GM21526 (cell line): ENCODE results near the gene PCDHB7.
"Not testable (repeated sequence)": the region's sequence is repeated elsewhere in the genome, so short reads cannot be mapped to it uniquely, and the experiment has no call there.

Experiments
- ATAC-seq: cut with Tn5 transposase; IDR thresholded peaks from one replicate; pipeline ENCODE4 v1.9.1; 2021; ENCODE audit warnings: moderate library complexity; ENCODE audit not compliant: unreplicated experiment, low FRiP score

Gene PCDHB7

GRCh38 chr5:141172381-141173204 lies at the start of gene PCDHB7:
Gene PCDHB7, plus strand, starts transcription at chr5:141172644. Its CDS starts 192 bp downstream, at chr5:141172836.
- ATAC-seq, result no peak

GRCh38 chr5:141123396-141124135 lies 48.9 kb upstream of the PCDHB7 start:
- not testable (repeated sequence) for ATAC-seq

GRCh38 chr5:141127305-141127704 lies 45.1 kb upstream of the PCDHB7 start:
- no peak for ATAC-seq

GRCh38 chr5:141135030-141135717 lies 37.3 kb upstream of the PCDHB7 start, which contains the start of gene PCDHB5:
Gene PCDHB5, plus strand, starts transcription at chr5:141135206. Its CDS starts 229 bp downstream, at chr5:141135435.
- ATAC-seq, result no peak

- no peak for ATAC-seq
Observed at GRCh38 chr5:141135718-141136266, 36.7 kb upstream of the PCDHB7 start.

- ATAC-seq, result not testable (repeated sequence)
Observed at GRCh38 chr5:141137346-141137745, 35.1 kb upstream of the PCDHB7 start.

GRCh38 chr5:141149812-141150211 lies 22.6 kb upstream of the PCDHB7 start, which contains the start of gene PCDHB6:
Gene PCDHB6, plus strand, starts transcription at chr5:141150057. Its CDS starts 201 bp downstream, at chr5:141150258.
- no peak for ATAC-seq

- no peak for ATAC-seq
Observed at GRCh38 chr5:141150224-141150992, 22.0 kb upstream of the PCDHB7 start.

- ATAC-seq, result no peak
Observed at GRCh38 chr5:141150993-141151325, 21.5 kb upstream of the PCDHB7 start.

- ATAC-seq, result not testable (repeated sequence)
Observed at GRCh38 chr5:141151632-141152031, 20.8 kb upstream of the PCDHB7 start.

- not testable (repeated sequence) for ATAC-seq
Observed at GRCh38 chr5:141152096-141152495, 20.3 kb upstream of the PCDHB7 start.

GRCh38 chr5:141155540-141156374 lies 16.7 kb upstream of the PCDHB7 start:
- ATAC-seq, result no peak

- not testable (repeated sequence) for ATAC-seq
Observed at GRCh38 chr5:141157356-141157755, 15.1 kb upstream of the PCDHB7 start.

- ATAC-seq, result not testable (repeated sequence)
Observed at GRCh38 chr5:141157901-141158300, 14.5 kb upstream of the PCDHB7 start.

- ATAC-seq, result not testable (repeated sequence)
Observed at GRCh38 chr5:141174291-141175104, 2.1 kb downstream of the PCDHB7 start.

- no peak for ATAC-seq
Observed at GRCh38 chr5:141175933-141176332, 3.5 kb downstream of the PCDHB7 start.

GRCh38 chr5:141177577-141178191 lies 5.2 kb downstream of the PCDHB7 start, which contains the start of gene PCDHB8:
Gene PCDHB8, plus strand, starts transcription at chr5:141177790. Its CDS starts 245 bp downstream, at chr5:141178035.
- not testable (repeated sequence) for ATAC-seq
